Measurements from ENCODE around the gene RNU5D-1. TPM values are rescaled to one million over a fixed set of nuclear protein-coding genes. Genes with fewer than 3 reads are reported as not detected.
A peak's percentile ranks its signal among the peaks of the same experiment; 100 is the strongest.

RNU5D-1 gene
- total RNA-seq, 1 donor from 2014 or later: not detected

GRCh38 chr1:44724955-44725698 is 5.8 kb downstream of the RNU5D-1 start:
- TF ChIP-seq CTCF (IDR thresholded peaks at IDR 0.05): no peak
- DNase-seq (ENCODE audit: low spot score in 2 of 2): no peak
- no peak overlapping the region for H3K4me3 ChIP-seq
- H3K4me1 ChIP-seq: peaks cover 5 to 7% of the 10 kb centered on the region in 2 donors
- no peaks in the 10 kb centered on the region for H3K9me3 ChIP-seq
- no peaks in the 10 kb centered on the region for H3K27me3 ChIP-seq
- intact Hi-C loops (cut with DNase I): no loop called here
- H3K27ac ChIP-seq: no peak overlapping the region
- no peaks in the 10 kb centered on the region for H3K36me3 ChIP-seq

- DNase-seq (ENCODE audit: low spot score in 2 of 2): no peak
- intact Hi-C loops (cut with DNase I): no loop called here
- H3K4me1 ChIP-seq: peaks cover under 1% of the 10 kb centered on the region in 2 donors
- no peak for TF ChIP-seq CTCF (IDR thresholded peaks at IDR 0.05)
- H3K9me3 ChIP-seq: no peaks in the 10 kb centered on the region
- no peaks in the 10 kb centered on the region for H3K27me3 ChIP-seq
- no peak overlapping the region for H3K27ac ChIP-seq
- no peak overlapping the region for H3K4me3 ChIP-seq
- H3K36me3 ChIP-seq: no peaks in the 10 kb centered on the region
Measured at GRCh38 chr1:44724296-44724954, 6.5 kb downstream of the RNU5D-1 start.

- intact Hi-C loops (cut with DNase I): no loop called here
- no peak for TF ChIP-seq CTCF (IDR thresholded peaks at IDR 0.05)
Measured at GRCh38 chr1:44723496-44724295, 7.3 kb downstream of the RNU5D-1 start.

GRCh38 chr1:44723064-44723463 is 7.9 kb downstream of the RNU5D-1 start:
- H3K27me3 ChIP-seq: no peaks in the 10 kb centered on the region
- no peak for TF ChIP-seq CTCF (IDR thresholded peaks at IDR 0.05)
- H3K9me3 ChIP-seq: no peaks in the 10 kb centered on the region
- no peak for DNase-seq (ENCODE audit: low spot score in 2 of 2)
- intact Hi-C loops (cut with DNase I): no loop called here
- no peaks in the 10 kb centered on the region for H3K4me1 ChIP-seq
- H3K36me3 ChIP-seq: no peaks in the 10 kb centered on the region
- H3K27ac ChIP-seq: no peak overlapping the region
- H3K4me3 ChIP-seq: no peak overlapping the region

More at GRCh38 chr1:44723496-44724295, 7.3 kb downstream of the RNU5D-1 start:
- Histone ChIP-seq H3K9me3 (no peaks in the 10 kb centered on the region), H3K36me3 (no peaks in the 10 kb centered on the region), H3K4me1 (no peaks in the 10 kb centered on the region), H3K27ac (no peak overlapping the region), H3K4me3 (no peak overlapping the region), H3K27me3 (no peaks in the 10 kb centered on the region)
- no peak for DNase-seq (ENCODE audit: low spot score in 2 of 2)

- intact Hi-C loops (cut with DNase I): no loop called here
- Histone ChIP-seq H3K4me3 (no peak overlapping the region), H3K27ac (peak overlapping the region; percentile 11 to 65), H3K27me3 (no peaks in the 10 kb centered on the region), H3K36me3 (no peaks in the 10 kb centered on the region), H3K9me3 (no peaks in the 10 kb centered on the region), H3K4me1 (no peaks in the 10 kb centered on the region)
- peak in 1 of 2 donors; percentile 79 for DNase-seq (ENCODE audit: low spot score in 2 of 2)
- TF ChIP-seq CTCF (IDR thresholded peaks at IDR 0.05): no peak
Measured at GRCh38 chr1:44721485-44722361, 9.2 kb downstream of the RNU5D-1 start.

All from ascending aorta (tissue), 2 donors.